ENCODE measurements around the gene CASP3.

GRCh38 chr4:184632842-184633241, 16.4 kb downstream of the CASP3 start:
- TF ChIP-seq CTCF (IDR thresholded peaks at IDR 0.05 in 2 of 3, conservative IDR thresholded peaks at IDR 0.05 in 1 of 3; ENCODE audit: borderline replicate concordance in 1 of 3, insufficient read depth in 1 of 3, low read depth in 2 of 3, low read length in 2 of 3): no peak
- TF ChIP-seq POLR2AphosphoS5 (IDR thresholded peaks at IDR 0.05; ENCODE audit: low read depth, low read length): no peak
- TF ChIP-seq POLR2A (IDR thresholded peaks at IDR 0.05; ENCODE audit: borderline replicate concordance, extremely low read depth, insufficient read depth, insufficient read length): no peak
- TF ChIP-seq EZH2phosphoT487 (IDR thresholded peaks at IDR 0.05; ENCODE audit: borderline replicate concordance): no peak
- no peak for TF ChIP-seq YY1 (IDR thresholded peaks at IDR 0.05; ENCODE audit: extremely low read depth, insufficient replicate concordance, low read depth, low read length)
- TF ChIP-seq REST (IDR thresholded peaks at IDR 0.05; ENCODE audit: low read depth): no peak
- TF ChIP-seq SP1 (IDR thresholded peaks at IDR 0.05; ENCODE audit: low read depth): no peak
- TF ChIP-seq TCF7L2 (IDR thresholded peaks at IDR 0.05; ENCODE audit: borderline replicate concordance, extremely low read depth, insufficient read depth, insufficient read length): no peak
- no peak for TF ChIP-seq RAD21 (IDR thresholded peaks at IDR 0.05; ENCODE audit: low read depth)
- no peak for TF ChIP-seq SRF (IDR thresholded peaks at IDR 0.05; ENCODE audit: low read depth)
- no peak for TF ChIP-seq CEBPB (IDR thresholded peaks at IDR 0.05; ENCODE audit: low read depth)
- no peak for TF ChIP-seq ELF1 (IDR thresholded peaks at IDR 0.05; ENCODE audit: borderline replicate concordance, low read depth)
- TF ChIP-seq EGR1 (IDR thresholded peaks at IDR 0.05; ENCODE audit: low read depth): no peak

Measured in HCT116 (cell line).